IMR-90 (cell line): ENCODE measurements around the gene SLC30A1. TPM values are rescaled to one million over a fixed set of nuclear protein-coding genes. Genes with fewer than 3 reads are reported as not detected.
A peak's percentile ranks its signal among the peaks of the same experiment; 100 is the strongest.

Experiments used
- ATAC-seq: fragments of 200-7000 bp; cut with Tn5 transposase; 2 replicates; pipeline ENCODE4 v1.9.1; 2020; ENCODE audit warnings: low read depth, mild to moderate bottlenecking, moderate library complexity
- BruUV-seq: library from RNA; stranded (reverse); fragments of 400-500 nt; replicated peaks from 2 replicates; lab custom pipeline; 2021; lab: Mats Ljungman, UMichigan
- CTCF ChIA-PET: fragments of 300-600 bp; formaldehyde crosslinking; extraction: SDS; loops from one replicate; lab custom pipeline; 2021; ENCODE audit warnings: antibody characterized with exemption; lab: Yijun Ruan, JAX
- POLR2A ChIA-PET: fragments of 300-600 bp; sonication (Branson Sonifier 250); formaldehyde crosslinking; loops from one replicate; lab custom pipeline; 2022; ENCODE audit warnings: antibody characterized with exemption; ENCODE audit not compliant: unreplicated experiment; lab: Charles Lee
- DNase-seq: peaks from one replicate; pipeline ENCODE4 v3.0.0; 2013
- H2AFZ ChIP-seq: replicated peaks from 2 replicates; pipeline ENCODE3; 2013; ENCODE audit warnings: low read length, mild to moderate bottlenecking; ENCODE audit not compliant: poor library complexity
- H2AK5ac ChIP-seq: 2 replicates; pipeline ENCODE4 v1.6.1; 2013; ENCODE audit warnings: low read depth, low read length, inconsistent platforms
- H2AK9ac ChIP-seq: replicated peaks from 2 replicates; pipeline ENCODE3; 2013; ENCODE audit warnings: mild to moderate bottlenecking, low read depth, low read length, moderate library complexity; ENCODE audit not compliant: poor library complexity
- H2BK120ac ChIP-seq: 2 replicates; pipeline ENCODE4 v1.6.1; 2013; ENCODE audit warnings: low read depth, low read length, inconsistent platforms
- H2BK15ac ChIP-seq: 3 replicates; pipeline ENCODE4 v1.6.1; 2013; ENCODE audit warnings: low read depth, low read length, inconsistent platforms
- H2BK20ac ChIP-seq: 2 replicates; pipeline ENCODE4 v1.6.1; 2013; ENCODE audit warnings: low read depth, mild to moderate bottlenecking, inconsistent platforms, low read length, moderate library complexity
- H2BK5ac ChIP-seq: 2 replicates; pipeline ENCODE4 v1.6.1; 2013; ENCODE audit warnings: mild to moderate bottlenecking, low read depth, low read length, inconsistent platforms; ENCODE audit not compliant: poor library complexity, severe bottlenecking
- H3K14ac ChIP-seq: replicated peaks from 2 replicates; pipeline ENCODE4 v1.6.1; 2013; ENCODE audit warnings: low read depth, low read length, inconsistent platforms
- H3K18ac ChIP-seq: 2 replicates; pipeline ENCODE4 v1.6.1; 2013; ENCODE audit warnings: low read depth, low read length, control low read depth
- H3K23ac ChIP-seq: 2 replicates; pipeline ENCODE4 v1.6.1; 2013; ENCODE audit warnings: low read depth, low read length, inconsistent platforms
- H3K27ac ChIP-seq: 2 replicates; pipeline ENCODE4 v1.5.1; 2013; ENCODE audit warnings: mild to moderate bottlenecking, control low read depth, low read length; ENCODE audit not compliant: insufficient read depth
- H3K27me3 ChIP-seq: 2 replicates; pipeline ENCODE4 v1.6.1; 2013; ENCODE audit warnings: low read length; ENCODE audit not compliant: control insufficient read depth, insufficient read depth
- H3K36me3 ChIP-seq: 2 replicates; pipeline ENCODE4 v1.6.1; 2013; ENCODE audit warnings: low read length, mixed read lengths; ENCODE audit not compliant: control insufficient read depth, insufficient read depth
- H3K4ac ChIP-seq: 2 replicates; pipeline ENCODE4 v1.6.1; 2013; ENCODE audit warnings: low read depth, low read length, inconsistent platforms
- H3K4me1 ChIP-seq: 2 replicates; pipeline ENCODE4 v1.6.1; 2013; ENCODE audit warnings: low read length, mixed read lengths; ENCODE audit not compliant: control insufficient read depth, insufficient read depth
- H3K4me2 ChIP-seq: 2 replicates; pipeline ENCODE4 v1.6.1; 2013; ENCODE audit warnings: low read depth, mild to moderate bottlenecking, control low read depth, low read length, moderate library complexity
- H3K4me3 ChIP-seq: 2 replicates; pipeline ENCODE4 v1.5.1; 2013; ENCODE audit warnings: low read depth, mild to moderate bottlenecking, control low read depth, low read length, moderate library complexity; ENCODE audit not compliant: insufficient read depth
- H3K56ac ChIP-seq: 2 replicates; pipeline ENCODE4 v1.6.1; 2013; ENCODE audit warnings: low read length, inconsistent platforms; ENCODE audit not compliant: insufficient read depth; ENCODE audit errors: extremely low read depth
- H3K79me1 ChIP-seq, 2 experiments: 2 replicates each; pipeline ENCODE4 v1.6.1; 2013; ENCODE audit warnings: low read length in 2 of 2, inconsistent platforms in 1 of 2, low read depth in 1 of 2
- H3K9ac ChIP-seq: 2 replicates; pipeline ENCODE4 v1.6.1; 2013; ENCODE audit warnings: low read depth, low read length, control low read depth
- H3K9me1 ChIP-seq: 2 replicates; pipeline ENCODE4 v1.6.1; 2013; ENCODE audit warnings: low read length, inconsistent platforms; ENCODE audit not compliant: insufficient read depth
- H3K9me3 ChIP-seq: 2 replicates; pipeline ENCODE4 v1.6.1; 2013; ENCODE audit warnings: low read length; ENCODE audit not compliant: control insufficient read depth, insufficient read depth
- H4K20me1 ChIP-seq: 2 replicates; pipeline ENCODE4 v1.6.1; 2013; ENCODE audit warnings: low read length, inconsistent platforms; ENCODE audit not compliant: insufficient read depth
- H4K5ac ChIP-seq: 2 replicates; pipeline ENCODE4 v1.6.1; 2013; ENCODE audit warnings: mild to moderate bottlenecking, low read depth, low read length, control low read depth
- H4K8ac ChIP-seq, 2 experiments: 2 replicates each; pipeline ENCODE4 v1.6.1; 2013; ENCODE audit warnings: low read depth in 2 of 2, low read length in 2 of 2, control low read depth in 1 of 2, inconsistent platforms in 1 of 2
- H4K91ac ChIP-seq: 2 replicates; pipeline ENCODE4 v1.6.1; 2013; ENCODE audit warnings: low read depth, low read length, inconsistent platforms; ENCODE audit not compliant: insufficient read depth
- BHLHE40 ChIP-seq: fragments of 150-350 bp; IDR thresholded peaks from 2 replicates; pipeline ENCODE4 v1.6.1; 2016; ENCODE audit warnings: mild to moderate bottlenecking, low read depth, low read length
- CHD1 ChIP-seq: IDR thresholded peaks from 2 replicates; pipeline ENCODE4 v1.6.1; 2012; ENCODE audit warnings: low read depth, low read length, improper control_type of control experiment
- CTCF ChIP-seq: conservative IDR thresholded peaks from 2 replicates; pipeline ENCODE4 v1.5.1; 2012; ENCODE audit warnings: mild to moderate bottlenecking, low read depth, low read length, improper control_type of control experiment
- ELK1 ChIP-seq: fragments of 150-350 bp; IDR thresholded peaks from 2 replicates; pipeline ENCODE4 v1.6.1; 2016; ENCODE audit warnings: low read depth, mild to moderate bottlenecking, low read length, moderate library complexity, borderline replicate concordance
- FOS ChIP-seq: fragments of 150-350 bp; IDR thresholded peaks from 2 replicates; pipeline ENCODE4 v1.6.1; 2016; ENCODE audit warnings: low read depth, low read length
- MAFK ChIP-seq: IDR thresholded peaks from 2 replicates; pipeline ENCODE4 v1.6.1; 2012; ENCODE audit warnings: low read depth, low read length, improper control_type of control experiment
- RAD21 ChIP-seq: IDR thresholded peaks from 2 replicates; pipeline ENCODE4 v1.6.1; 2012; ENCODE audit warnings: low read length, improper control_type of control experiment
- SMC3 ChIP-seq: fragments of 150-350 bp; IDR thresholded peaks from 2 replicates; pipeline ENCODE4 v1.6.1; 2016; ENCODE audit warnings: low read depth, mild to moderate bottlenecking, antibody characterized with exemption, low read length, moderate library complexity
- WGBS, 2 experiments: methylation state at CpG; one replicate each; pipeline versions ENCODE4 v1.1.5 to v1.1.7; 2013; ENCODE audit warnings: missing lambda C conversion rate in 2 of 2; ENCODE audit not compliant: insufficient read length in 1 of 2; ENCODE audit errors: extremely low coverage in 2 of 2; 5-methylcytosine and 5-hydroxymethylcytosine counted together
- dilution Hi-C: fragments of 300-500 bp; cut with HindIII; formaldehyde crosslinking; loops from one replicate; pipeline ENCODE4 v1.14.3; 2018; ENCODE audit warnings: low sequenced_read_pairs; ENCODE audit not compliant: unreplicated experiment
- in situ Hi-C: fragments of 300-500 bp; cut with MboI; formaldehyde crosslinking; loops from 3 replicates; pipeline ENCODE4 v1.14.3; 2019; ENCODE audit warnings: low sequenced_read_pairs, inconsistent platforms, mixed read lengths
- intact Hi-C: fragments of 100-400 bp; cut with micrococcal nuclease; formaldehyde crosslinking; loops from 2 replicates; pipeline ENCODE4 v1.10.0; 2022
- polyA plus RNA-seq, 3 experiments: library from polyadenylated mRNA; depleted of rRNA; stranded (reverse); fragments of >200 nt; gene quantifications; 2 replicates each; pipeline ENCODE4 v1.2.3, GENCODE V29; 2012; ENCODE audit warnings: low replicate concordance in 1 of 3
- total RNA-seq: library from RNA; depleted of rRNA; stranded (reverse); fragments of >200 nt; gene quantifications from 2 replicates; pipeline ENCODE4 v1.2.3, GENCODE V29; 2012
- TF ChIP-seq, protein P1 (sequence below): fragments of 150-350 bp; IDR thresholded peaks from 2 replicates; pipeline ENCODE4 v1.6.1; 2017; ENCODE audit warnings: mild to moderate bottlenecking, antibody characterized with exemption, low read length, low read depth

SLC30A1 gene
- total and polyA plus RNA-seq, 2 of the 4 experiments (the other 2 are of a cell fraction) = 5.4 to 8.4 TPM

GRCh38 chr1:211541278-211541677 lies 37.7 kb downstream of the SLC30A1 start:
- ChIA-PET POLR2A (no interaction called here), CTCF (interaction anchor here (1.0 kb wide), 1 partner anchor 114 kb away, joined by 3 read pairs; no protein-coding TSS in a partner anchor)
- Histone ChIP-seq H3K79me1 (no peaks in the 10 kb centered on the region), H3K56ac (no peak overlapping the region), H2AFZ (no peak overlapping the region), H4K8ac (no peak overlapping the region), H2BK20ac (no peak overlapping the region), H3K14ac (no peak overlapping the region), H4K20me1 (no peaks in the 10 kb centered on the region), H3K4ac (no peak overlapping the region), H2AK5ac (no peak overlapping the region), H3K36me3 (no peaks in the 10 kb centered on the region), H3K4me1 (no peaks in the 10 kb centered on the region), H3K4me3 (no peak overlapping the region), H3K18ac (no peak overlapping the region), H3K9me1 (no peaks in the 10 kb centered on the region), H2BK120ac (no peak overlapping the region), H2BK5ac (no peak overlapping the region), H3K9ac (no peak overlapping the region), H3K4me2 (no peak overlapping the region), H3K27me3 (peaks cover 2% of the 10 kb centered on the region; the same call in 1 of the 2 replicates), H3K23ac (no peak overlapping the region), H4K5ac (no peak overlapping the region), H2AK9ac (peak overlapping the region; percentile 55), H2BK15ac (no peak overlapping the region), H4K91ac (no peak overlapping the region), H3K27ac (no peak overlapping the region), H3K9me3 (no peaks in the 10 kb centered on the region)
- ATAC-seq (no peak), DNase-seq (no peak)
- no TSS peak for BruUV-seq
- dilution Hi-C loops = no loop called here
- TF ChIP-seq MAFK = no peak
- no peak for TF ChIP-seq BHLHE40
- TF ChIP-seq CHD1 = no peak
- TF ChIP-seq SMC3 = no peak
- no peak for TF ChIP-seq FOS
- no peak for TF ChIP-seq ELK1
- TF ChIP-seq RAD21 = no peak
- no peak for TF ChIP-seq CTCF
- TF ChIP-seq, protein P1, sequence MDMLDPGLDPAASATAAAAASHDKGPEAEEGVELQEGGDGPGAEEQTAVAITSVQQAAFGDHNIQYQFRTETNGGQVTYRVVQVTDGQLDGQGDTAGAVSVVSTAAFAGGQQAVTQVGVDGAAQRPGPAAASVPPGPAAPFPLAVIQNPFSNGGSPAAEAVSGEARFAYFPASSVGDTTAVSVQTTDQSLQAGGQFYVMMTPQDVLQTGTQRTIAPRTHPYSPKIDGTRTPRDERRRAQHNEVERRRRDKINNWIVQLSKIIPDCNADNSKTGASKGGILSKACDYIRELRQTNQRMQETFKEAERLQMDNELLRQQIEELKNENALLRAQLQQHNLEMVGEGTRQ = no peak
- in situ Hi-C loops = no loop called here
- intact Hi-C loops = no loop called here
- 64% methylated on average over 2 of the region's 2 CpGs; no CpG with 5 or more reads in 1 of the 2 experiments for WGBS, 2 experiments
